Right lung (tissue), 5 donors: ENCODE results near the gene GDNF. TPM values are rescaled to one million over a fixed set of nuclear protein-coding genes. Genes with fewer than 3 reads are reported as not detected.

ENCODE experiments used
- DNase-seq, 2 donors: peaks; one replicate each; pipeline ENCODE4 v3.0.0-alpha.2; 2013
- polyA plus RNA-seq, 5 donors: library from polyadenylated mRNA; unstranded; fragments of 120-200 nt; gene quantifications; one replicate each; pipeline versions ENCODE4 v1.2.1 to v1.2.3, GENCODE V29; 2013; ENCODE audit warnings: inconsistent platforms in 1 of 5, low replicate concordance in 1 of 5; ENCODE audit not compliant: insufficient read length in 5 of 5, insufficient read depth in 1 of 5

The GDNF gene
- polyA plus RNA-seq, 5 donors, result 0.12 to 0.18 TPM; not detected in 3

DNA sequence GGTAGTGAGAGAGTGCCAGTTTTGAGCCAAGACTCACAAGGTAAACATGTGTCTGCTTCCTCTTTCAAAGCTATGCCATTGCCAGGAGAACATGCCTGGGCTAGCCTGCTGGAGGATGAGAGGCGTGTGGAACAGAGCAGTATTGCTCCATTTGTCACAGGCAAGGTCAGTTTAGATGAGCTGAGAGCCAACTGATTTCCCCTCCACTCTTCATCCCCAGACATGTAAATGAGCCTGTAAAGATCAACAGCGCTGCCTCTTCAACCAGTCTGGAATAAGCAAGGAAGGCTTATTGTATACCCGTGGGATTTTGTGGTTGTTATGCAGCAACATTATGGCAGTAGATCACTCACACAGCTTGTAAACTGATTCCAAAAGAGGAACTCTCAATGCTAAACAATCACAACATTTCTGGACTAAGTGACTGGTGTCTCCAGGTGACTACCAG is 8.2 kb upstream of the GDNF start:
- no peak for DNase-seq

DNA sequence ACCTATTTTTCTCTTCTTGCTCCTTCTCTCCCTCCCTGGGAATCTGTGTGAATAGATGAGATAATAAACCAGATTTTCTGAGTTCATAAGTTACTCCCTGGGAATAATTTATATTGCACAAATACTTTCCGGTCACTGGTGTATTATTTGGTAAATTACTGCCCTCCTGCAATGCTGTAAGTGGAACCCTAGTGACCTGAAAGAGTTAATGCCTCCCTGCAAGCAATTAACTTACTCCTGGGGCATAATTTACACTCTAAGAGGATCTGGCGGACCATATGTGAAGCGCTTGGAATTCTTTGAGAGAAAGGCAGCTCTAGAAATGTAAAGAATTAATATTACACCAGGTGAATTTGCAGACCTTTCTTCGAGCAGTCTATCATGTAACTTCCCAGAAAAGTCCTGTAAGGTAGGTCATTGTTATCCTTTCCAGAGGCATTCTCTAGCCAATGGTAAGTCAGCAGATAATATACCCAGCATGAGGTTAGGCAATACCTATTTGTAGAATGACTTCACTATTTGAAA is 7.0 kb upstream of the GDNF start:
- DNase-seq, result no peak

DNA sequence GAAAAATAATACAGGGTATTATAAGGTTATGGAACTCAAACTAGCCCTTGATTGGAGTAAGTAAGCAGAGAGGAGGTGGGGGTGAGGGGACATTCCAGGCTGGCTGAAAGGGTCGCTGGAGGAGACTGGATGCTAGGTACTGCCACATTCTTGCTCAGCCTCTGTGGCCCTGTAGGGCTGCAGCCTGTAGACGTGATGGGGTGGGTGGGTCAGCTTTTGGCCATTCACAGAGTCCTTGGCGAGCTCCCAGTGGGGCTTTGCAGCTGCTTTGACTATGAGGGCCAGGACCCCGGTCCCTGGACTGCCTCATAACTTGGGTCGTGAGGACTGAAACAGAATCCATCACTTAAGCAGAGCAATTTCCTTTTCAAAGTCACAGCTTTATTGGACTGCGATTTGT is 4.2 kb upstream of the GDNF start:
- no peak for DNase-seq

DNA sequence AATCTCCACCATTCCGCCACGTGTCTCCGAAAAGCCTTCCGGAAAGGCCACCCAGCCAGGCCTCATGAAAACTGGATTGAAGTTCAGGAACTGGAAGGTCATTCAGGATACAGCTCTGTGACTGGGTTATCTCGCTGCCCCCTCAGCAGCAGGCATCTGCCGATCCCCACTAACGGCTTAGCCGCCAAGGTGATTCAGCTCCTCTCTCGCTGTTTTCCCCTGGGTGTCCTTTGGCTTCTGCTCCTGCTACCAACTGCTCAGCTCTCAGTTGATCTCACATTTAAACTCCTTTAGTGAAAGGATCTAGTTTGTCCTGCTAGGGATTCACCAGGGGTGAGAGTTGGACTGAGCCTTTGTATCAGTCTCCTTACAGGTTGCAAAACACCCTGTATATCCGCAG is 2.2 kb upstream of the GDNF start:
- no peak for DNase-seq

DNA sequence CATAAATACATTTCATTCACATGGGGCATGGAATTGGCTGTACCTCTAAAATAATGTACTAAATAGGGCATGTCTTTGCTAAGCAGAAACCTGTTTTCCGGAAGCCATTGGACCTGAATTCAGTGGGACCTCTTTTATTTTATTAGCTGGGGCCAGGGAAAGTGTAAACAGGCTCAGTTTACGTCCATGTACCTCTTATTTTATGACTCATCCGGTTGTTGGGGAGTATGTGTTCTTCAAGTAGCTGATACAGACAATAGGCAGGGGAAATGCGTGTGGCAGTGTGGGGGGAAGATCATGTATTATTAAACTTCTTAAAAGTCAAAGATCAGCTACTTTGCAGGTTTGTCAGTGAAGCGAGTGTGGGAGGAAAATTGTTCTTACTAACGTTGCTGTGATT is 1.4 kb upstream of the GDNF start:
- no peak for DNase-seq

DNA sequence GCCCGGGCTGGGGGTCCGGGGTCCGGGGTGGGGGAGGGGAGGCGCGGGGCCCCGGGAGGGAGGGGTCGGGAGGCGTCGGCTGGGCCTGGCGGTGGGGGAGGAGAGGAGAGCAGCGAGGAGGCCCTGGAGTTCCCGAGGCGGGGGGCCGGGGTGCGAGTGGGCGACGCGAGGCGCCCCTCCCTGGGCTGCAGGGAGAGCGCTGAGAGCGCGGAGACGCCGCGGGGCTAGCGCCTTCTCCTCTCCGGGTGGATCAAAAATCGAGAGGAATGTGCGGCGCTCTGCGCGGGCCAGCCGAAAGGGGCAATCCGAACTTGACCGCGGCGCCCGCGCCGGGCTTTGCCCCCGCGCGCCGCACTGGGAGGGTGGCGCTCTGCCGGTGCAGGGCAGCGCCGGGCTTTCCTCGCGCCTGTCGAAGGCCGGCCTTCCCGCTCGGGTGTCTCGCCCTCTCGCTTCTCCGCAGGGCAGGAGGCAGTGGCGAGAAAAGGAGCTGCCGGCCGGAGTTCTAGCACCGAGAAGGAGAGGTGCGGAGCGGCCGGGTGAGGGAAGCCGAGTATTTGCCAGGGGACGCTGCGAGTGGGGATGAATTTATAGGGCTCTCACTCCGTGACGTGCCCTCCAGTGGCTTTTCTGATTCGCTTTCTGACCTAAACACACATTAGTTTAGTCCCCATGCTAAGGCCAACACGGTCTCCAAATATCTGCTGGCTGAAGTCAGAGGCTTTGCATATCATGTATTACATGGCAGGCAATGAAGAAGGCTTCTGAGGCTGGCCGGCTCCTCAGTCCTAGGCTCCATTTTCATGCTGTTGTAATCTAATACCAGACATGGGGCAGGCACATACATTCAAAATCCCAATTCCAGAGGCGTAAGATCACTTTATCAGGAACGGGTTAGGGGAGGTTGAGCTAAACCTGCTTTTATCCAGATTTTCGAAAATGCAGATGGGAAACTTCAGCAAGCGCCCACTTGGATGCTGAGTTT is 503 bp upstream of the GDNF start:
- no peak for DNase-seq

DNA sequence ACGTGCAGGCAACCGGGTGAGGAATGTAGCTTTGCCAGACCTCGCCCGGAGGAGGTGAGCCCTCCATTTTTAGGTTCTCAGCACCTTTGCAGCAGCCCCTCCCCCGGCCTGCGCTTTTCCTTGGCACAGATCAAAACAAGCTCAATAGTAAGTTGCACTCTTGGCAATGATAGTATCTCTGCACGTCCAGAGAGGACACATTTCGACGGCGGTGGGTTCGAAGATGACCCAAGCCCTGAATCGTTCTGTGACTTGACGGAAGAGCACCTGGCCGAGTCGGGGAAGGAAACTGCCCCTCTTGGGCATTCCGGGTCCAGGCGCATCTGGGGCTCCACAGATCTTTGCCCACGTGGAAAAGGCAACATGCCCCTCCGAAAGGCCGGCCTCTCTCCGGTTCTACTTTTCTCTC is 904 bp downstream of the GDNF start:
- no peak for DNase-seq

DNA sequence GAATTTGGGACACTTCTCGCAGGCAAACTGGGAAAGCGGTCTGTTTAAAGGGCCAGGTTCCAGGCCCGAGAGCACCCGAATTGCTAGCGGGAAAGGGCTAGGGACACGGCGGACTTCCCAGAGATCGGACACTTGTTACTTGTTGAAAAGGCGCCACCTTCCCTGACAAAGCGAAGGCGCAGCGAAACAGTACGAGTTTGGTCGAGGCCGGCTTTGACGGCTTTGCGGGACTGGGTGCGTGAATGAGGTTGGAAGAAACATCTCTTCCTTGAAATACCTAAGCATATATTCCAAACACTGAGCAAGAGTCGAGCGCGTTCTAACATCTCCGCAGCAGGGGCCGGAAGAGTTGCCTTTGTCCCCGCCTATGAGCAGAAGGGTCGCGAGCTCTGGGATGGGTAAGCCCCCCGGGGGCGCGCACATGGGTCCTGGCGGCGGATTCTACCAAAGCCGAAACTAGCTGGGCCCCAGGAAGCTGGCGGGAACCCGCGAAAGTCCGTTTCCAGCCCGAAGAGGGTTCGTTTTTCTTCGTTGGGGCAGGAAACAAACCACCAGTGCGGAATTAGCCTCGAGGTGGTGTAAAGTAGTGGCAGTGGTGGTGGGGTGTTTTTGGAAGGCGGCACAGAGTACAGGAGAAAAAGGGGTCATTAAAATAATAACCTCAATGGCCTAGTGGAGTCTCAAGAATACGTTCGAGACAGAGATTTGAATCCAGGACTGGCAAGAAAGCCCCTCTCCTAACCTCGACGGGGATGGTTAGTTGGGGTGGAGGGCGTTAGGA is 1.5 kb downstream of the GDNF start:
- no peak for DNase-seq

DNA sequence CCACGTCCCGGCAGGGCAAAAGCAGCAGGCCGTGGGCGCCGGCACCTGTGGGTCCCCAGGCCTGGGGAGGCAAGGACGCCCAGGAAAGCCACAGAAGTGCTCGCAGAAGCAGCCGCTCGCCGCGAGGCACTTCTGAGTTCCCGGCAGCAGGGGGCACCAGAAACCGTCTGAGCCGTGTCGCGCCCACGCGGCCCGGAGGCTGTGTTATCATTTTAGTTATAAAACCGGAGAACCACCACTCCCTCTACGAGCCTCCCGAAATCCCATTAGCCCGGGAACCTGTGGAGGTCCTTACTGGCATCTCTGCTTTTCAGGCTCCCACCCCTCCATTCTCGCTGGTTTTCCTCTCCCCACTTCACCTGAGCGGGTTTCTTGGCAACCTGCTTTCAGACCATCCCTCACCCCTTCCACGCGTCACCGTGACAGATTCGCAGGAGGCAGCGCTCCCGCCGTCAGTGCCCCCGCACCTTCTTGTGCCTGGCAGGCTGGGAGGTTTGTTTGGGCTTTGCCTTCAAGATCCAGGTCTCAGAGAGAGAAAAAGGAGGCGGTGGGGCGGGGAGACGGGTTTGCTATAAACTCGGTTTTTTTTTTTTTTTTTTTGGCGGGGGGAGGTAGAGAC is 2.3 kb downstream of the GDNF start:
- DNase-seq, result peak in 1 of 2 donors; percentile 42

DNA sequence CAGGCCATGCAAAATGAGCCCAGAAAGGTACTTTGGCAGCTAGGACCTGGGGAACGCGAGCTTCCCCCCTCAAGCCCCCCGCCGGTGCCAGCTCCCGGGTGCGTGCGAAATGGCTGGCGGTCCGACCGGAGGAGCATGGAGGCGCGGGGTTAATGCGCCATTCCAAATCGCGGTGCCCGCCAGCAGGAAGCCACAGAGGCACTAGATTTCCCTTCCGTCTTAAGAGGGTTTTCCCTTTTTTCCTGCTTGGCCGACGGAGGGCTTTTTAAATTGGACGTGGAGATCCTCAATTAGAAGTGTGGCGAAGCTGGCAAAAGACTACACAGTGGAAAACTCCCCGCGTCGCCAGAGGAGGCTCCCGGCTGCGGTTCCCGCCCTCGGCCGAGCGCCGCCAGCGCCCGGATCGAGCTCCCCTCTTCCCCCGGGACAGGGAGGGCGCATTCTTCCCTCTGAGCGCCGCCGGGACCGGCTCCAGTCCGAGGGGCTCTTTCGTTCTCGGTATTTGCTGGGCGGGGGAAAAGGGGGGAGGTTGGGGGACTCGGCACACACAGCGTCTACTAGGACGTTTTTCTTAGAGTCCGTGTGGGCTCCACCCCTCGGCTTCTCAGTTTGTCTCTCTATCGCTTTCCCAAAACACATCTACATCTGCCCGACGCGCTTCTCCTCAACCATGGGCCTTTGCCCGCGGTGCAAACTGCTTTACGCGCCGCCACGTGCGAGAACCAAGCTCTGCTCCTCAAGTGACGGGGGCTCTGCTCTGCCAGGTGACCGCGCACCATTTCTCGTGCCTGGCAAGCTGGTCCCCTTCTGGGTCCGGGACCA is 3.0 kb downstream of the GDNF start:
- no peak for DNase-seq

DNA sequence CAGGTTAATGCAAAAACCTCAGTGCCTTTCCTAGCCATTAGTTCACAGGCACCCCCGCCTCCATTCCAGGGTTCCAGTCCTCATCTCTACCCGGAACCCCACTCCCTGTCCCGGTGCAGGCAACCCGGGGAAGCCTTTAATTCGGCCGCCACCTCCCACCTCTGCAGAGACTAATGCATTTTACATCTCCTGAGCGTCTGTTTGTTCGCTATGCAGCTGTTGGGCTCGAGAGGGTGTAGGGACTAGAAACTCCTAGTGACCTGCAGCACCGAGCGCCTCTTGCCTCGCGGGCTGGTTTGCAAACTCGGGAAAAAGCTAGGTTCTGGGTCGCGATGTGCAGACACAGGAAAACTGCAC is 3.6 kb downstream of the GDNF start:
- no peak for DNase-seq

DNA sequence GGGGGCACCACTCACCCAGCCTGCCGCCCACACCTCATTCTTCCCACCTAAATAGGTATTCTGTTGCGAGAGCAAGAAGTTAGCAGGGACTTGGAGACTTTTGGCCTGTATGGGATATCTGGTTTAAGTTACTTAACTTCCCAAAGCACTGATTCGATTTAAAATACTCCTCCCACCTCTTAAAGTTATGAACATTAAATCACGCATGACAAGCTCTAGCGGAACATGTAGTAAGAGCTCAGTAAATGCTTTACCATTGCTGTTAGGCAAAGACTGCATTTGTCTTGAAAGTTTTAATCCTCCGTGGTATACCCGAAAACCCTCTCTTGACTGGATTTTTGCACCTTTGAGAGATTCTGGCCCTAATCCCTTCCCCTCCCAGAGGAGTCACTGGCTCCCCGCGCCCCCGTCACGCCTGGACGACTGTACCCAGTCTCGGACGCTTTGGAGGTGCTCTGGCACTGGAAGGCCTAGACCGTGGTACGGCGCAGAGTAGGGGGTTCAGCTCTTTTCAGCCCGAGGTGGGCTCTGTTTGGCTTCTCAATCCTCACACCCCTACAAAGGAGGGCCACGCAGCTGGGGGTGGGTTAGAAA is 4.4 kb downstream of the GDNF start:
- DNase-seq, result no peak

DNA sequence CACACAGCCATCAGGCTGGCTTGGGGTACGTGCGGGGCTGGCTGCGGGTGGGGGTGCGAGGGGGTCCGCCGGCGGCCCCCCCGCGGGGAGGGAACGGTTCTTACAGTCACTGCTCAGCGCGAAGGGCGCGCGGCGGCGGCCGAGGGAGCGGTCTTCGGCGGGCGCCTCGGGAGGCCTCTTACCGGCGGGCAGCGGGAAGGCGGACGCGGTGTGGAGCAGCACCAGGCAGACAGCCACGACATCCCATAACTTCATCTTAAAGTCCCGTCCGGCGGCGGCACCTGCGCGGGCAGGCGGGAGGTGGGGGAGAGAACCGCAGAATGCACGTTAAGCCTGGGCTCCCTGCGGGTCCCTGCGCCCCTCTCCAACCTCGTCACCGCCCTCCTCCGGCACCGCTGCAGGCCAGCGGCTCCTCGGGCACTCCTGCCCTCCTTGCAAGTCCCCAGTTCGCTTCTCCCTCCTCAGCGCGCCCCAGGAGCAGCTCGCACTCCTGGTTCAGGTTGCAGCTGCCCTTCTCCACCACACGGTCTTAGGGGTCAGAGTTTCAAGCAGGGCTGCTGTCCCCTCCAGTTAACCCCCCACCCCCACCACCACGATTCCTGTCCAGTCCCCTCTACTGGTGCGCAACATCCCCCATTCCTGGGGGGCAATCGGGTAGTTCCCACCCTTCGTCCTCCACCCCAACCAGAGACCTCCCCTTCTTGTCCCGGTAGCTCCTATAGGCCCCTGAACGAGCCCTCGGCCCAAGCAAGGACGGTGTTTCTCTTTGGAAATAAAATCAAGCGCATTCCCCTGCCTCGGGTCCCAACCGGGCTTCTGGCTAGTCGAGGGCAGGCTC is 5.1 kb downstream of the GDNF start:
- no peak for DNase-seq

DNA sequence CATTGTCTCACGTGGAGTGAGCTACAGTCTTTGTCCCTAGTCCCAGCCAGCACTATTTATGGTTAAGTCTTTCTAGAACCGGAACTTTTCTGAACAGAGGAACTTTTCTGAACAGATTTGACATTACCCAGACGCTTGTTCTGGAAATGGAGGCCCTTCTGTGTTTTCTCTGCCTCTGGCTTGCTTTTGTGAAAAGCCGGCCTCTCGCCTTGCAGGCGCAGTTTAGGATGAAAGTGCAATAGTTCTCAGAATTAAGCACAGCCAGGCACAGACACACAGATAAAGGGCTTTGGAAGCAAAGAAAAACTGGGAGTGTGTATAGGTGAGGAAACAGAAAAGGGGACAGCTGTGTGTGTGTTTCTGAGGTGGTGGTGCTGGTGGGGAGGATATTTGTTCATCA is 5.9 kb downstream of the GDNF start:
- DNase-seq, result no peak

DNA sequence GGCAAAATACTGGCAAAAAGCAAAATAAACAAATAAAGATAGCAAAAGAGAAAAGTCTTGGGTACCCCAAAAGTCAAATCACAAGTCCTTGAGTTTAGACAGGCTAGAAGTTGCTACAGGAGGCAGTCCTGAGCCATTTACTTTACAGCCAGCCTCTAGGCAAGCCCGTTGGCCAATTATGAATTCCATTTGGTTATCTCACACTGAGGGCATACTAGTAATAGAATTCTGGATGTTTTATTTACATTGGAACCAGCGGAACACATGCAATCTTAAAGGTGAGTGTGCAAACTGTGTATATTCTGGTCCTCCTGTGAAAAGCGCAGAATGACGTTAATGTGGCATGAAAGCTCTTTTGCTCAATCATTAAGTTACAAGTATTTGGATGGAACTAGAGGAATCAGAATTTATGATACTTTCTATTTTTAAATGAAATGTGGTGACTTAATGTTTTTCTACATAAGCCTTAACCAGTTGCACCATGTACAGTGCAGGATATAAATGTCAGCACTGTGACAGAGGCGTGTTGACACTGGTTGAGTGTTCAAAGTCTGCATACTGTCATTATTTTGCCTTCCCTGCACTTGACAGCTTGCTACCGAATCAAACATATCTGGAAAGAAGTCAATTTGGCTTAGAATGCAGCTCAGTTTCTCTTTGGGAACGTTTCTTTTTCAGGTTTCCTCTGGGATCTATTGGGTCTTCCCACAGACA is 7.9 kb downstream of the GDNF start:
- DNase-seq, result no peak

DNA sequence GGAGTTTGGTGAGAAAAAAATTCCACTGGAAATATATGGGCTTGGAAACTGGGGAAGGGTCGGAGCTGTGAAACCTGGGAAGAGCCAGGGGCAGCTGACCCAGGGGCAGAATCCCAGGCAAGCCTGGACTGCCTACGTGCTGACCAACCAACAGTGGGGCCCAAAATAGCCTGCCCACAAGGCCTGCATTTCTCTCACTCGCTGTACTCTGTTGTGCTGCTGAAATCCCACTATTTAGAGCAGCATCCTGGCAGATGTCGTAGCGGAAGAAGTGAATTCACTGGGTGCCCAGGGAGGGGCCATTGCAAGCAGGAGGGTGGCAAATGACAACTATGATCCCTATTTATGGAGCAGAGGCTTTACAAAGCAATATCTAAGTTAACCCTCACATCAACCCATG is 9.5 kb downstream of the GDNF start:
- no peak for DNase-seq

DNA sequence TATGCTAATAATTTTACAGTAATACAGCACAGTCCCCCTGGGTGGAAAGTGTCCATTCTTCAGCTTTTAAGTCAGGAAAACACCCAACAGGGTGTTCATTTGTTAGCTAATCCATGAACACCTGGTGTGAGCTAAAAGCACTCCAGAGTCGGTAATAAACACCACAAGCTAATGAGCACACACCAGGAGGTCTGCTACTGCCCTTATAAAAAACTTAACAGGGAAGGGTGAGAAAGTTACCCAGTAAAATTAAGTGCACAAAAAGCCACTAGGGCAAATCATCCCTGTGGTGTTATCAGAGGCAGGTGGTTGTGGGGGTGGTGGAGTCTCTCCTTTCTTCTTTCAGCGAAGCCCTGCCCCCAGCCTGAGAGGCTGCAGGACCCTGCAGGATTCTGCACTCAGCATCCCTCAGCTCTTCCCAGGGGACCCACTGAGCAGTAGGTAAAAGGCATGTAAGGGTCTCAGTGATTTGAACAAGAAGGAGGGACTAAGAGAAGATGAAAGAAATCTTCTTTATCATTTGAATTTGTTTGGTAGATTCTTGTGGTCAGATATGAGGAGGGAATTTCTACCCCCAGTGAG is 14.4 kb downstream of the GDNF start:
- no peak for DNase-seq

DNA sequence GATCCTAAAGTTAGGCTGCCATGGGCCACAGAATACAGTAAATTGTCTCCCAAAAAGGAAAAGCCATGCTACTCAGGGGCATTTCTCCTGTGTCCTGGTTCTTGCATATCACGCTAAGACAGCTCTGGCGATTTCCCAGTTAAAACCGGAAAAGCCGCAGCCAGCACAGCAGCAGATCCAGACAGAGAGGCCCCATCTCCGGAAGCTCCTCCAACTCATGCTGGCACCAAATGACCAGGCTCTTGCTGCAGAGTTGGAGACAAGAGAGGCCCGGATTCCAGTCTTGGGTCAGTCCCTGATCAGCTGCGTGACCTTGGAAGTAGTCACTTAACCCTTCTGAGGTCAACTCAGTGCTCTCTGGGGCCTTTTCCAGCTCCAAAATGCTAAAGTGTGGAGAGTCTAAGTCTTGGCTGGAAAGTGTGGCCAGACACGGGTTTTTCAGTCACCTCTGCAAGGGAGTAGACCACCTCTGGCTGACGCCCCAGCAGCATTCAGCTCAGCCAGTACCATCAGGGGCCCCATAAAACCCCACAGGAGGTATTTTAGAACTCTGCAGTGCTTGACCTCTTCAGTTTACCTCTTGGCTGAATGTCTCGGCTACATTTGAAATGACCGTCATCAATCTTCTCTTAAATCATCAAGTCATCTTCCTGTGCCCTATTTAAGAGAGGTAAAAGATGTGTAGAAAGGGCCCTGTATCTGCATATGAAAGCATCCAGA is 16.2 kb downstream of the GDNF start:
- DNase-seq, result no peak
